ENCODE results near the gene TMPRSS11B. TPM values are rescaled to one million over a fixed set of nuclear protein-coding genes. Genes with fewer than 3 reads are reported as not detected.
A peak's percentile ranks its signal among the peaks of the same experiment; 100 is the strongest.

TMPRSS11B gene
- total RNA-seq, 1 experiment from 2014 or later: not detected

GRCh38 chr4:68176904-68177303 lies 68.6 kb downstream of the TMPRSS11B start:
- no peaks in the 10 kb centered on the region for H3K79me2 ChIP-seq (ENCODE audit: low read length)
- H3K9me2 ChIP-seq (replicated peaks; ENCODE audit: low read length): no peaks in the 10 kb centered on the region
- CTCF ChIA-PET: no interaction called here
- peaks cover 13% of the 10 kb centered on the region for H3K4me1 ChIP-seq (ENCODE audit: insufficient read depth, low read length)
- no peak overlapping the region for H2AFZ ChIP-seq (ENCODE audit: low read length)
- intact Hi-C loops (cut with micrococcal nuclease): loop anchor here (10.0 kb wide), 1 partner anchor 632 kb away; the partner anchor contains the start of gene CENPC
- peaks cover 1% of the 10 kb centered on the region; the same call in 1 of the 2 replicates for H3K27me3 ChIP-seq (ENCODE audit: low read length)
- BruUV-seq (replicated peaks): no TSS peak
- no peak overlapping the region for H3K4me2 ChIP-seq (ENCODE audit: low read length)
- H3K4me3 ChIP-seq (ENCODE audit: low read length): no peak overlapping the region
- peaks cover 5% of the 10 kb centered on the region for H3F3A ChIP-seq (ENCODE audit: low read length, unreplicated experiment)
- no peak overlapping the region for H3K27ac ChIP-seq (ENCODE audit: low read length)
- no peaks in the 10 kb centered on the region for H3K36me3 ChIP-seq (ENCODE audit: low read depth, low read length)
- H3K9ac ChIP-seq (ENCODE audit: low read length): no peak overlapping the region
- no peak for TF ChIP-seq EZH2phosphoT487 (IDR thresholded peaks at IDR 0.05; ENCODE audit: borderline replicate concordance, low read length)
- TF ChIP-seq EZH2 (IDR thresholded peaks at IDR 0.05; ENCODE audit: low read length, unreplicated experiment): no peak
- TF ChIP-seq CTCF (conservative IDR thresholded peaks at IDR 0.05; ENCODE audit: low read depth, low read length): no peak
- H3K9me3 ChIP-seq (ENCODE audit: low read length): no peaks in the 10 kb centered on the region
- DNase-seq (peak; percentile 16), ATAC-seq (peak; percentile 10)
- no peaks in the 10 kb centered on the region for H4K20me1 ChIP-seq (ENCODE audit: low read length)
- POLR2A ChIA-PET (ENCODE audit: unreplicated experiment): no interaction called here

Other genes with a start within 250 kb of the TMPRSS11B start
- gene TMPRSS11F, start 115.8 kb downstream of the TMPRSS11B start, total RNA-seq (2014; rRNA removed): not detected in 2 replicates
- 47.6 and 55.5 TPM in 2 replicates for gene YTHDC1, start 104.4 kb upstream of the TMPRSS11B start, total RNA-seq (2014; rRNA removed)
- gene TMPRSS11E, start 201.8 kb upstream of the TMPRSS11B start, total RNA-seq (2014; rRNA removed): not detected in 2 replicates

Data from PC-3 (cell line).